Thymus (tissue), 11 donors: ENCODE measurements around the gene CTDSPL2. TPM values are rescaled to one million over a fixed set of nuclear protein-coding genes. Genes with fewer than 3 reads are reported as not detected.

Experiments used
- DNase-seq, 9 donors: peaks; one replicate each; pipeline ENCODE4 v3.0.0-alpha.2; 2013; ENCODE audit warnings: low spot score in 9 of 9, low read depth in 6 of 9, missing footprints in 1 of 9
- H3K27ac ChIP-seq, 2 donors: one replicate each; pipeline ENCODE4 v1.5.1; 2013; ENCODE audit warnings: control low read depth in 1 of 2, low read depth in 1 of 2, low read length in 1 of 2, mild to moderate bottlenecking in 1 of 2, moderate library complexity in 1 of 2
- H3K27me3 ChIP-seq, 2 donors: one replicate each; pipeline ENCODE4 v1.5.1; 2013; ENCODE audit warnings: low read length in 1 of 2; ENCODE audit not compliant: control insufficient read depth in 2 of 2, insufficient read depth in 1 of 2
- H3K36me3 ChIP-seq, 2 donors: one replicate each; pipeline ENCODE4 v1.5.1; 2013; ENCODE audit warnings: low read length in 1 of 2, mild to moderate bottlenecking in 1 of 2, moderate library complexity in 1 of 2; ENCODE audit not compliant: control insufficient read depth in 2 of 2, insufficient read depth in 2 of 2
- H3K4me1 ChIP-seq, 2 donors: one replicate each; pipeline ENCODE4 v1.5.1; 2013; ENCODE audit warnings: low read length in 2 of 2; ENCODE audit not compliant: control insufficient read depth in 2 of 2, insufficient read depth in 2 of 2
- H3K4me3 ChIP-seq, 2 donors: one replicate each; pipeline ENCODE4 v1.5.1; 2013; ENCODE audit warnings: low read length in 2 of 2, control low read depth in 1 of 2, mild to moderate bottlenecking in 1 of 2
- H3K9me3 ChIP-seq, 2 donors: one replicate each; pipeline ENCODE4 v1.5.1; 2013; ENCODE audit warnings: low read length in 1 of 2, mild to moderate bottlenecking in 1 of 2; ENCODE audit not compliant: control insufficient read depth in 2 of 2, insufficient read depth in 1 of 2
- WGBS: extraction: QIAGEN DNeasy Blood & Tissue Kit; methylation state at CpG from one replicate; pipeline ENCODE4 v1.1.7; 2013; 5-methylcytosine and 5-hydroxymethylcytosine counted together
- polyA plus RNA-seq: library from polyadenylated mRNA; stranded (reverse); fragments of 200-250 nt; gene quantifications from one replicate; pipeline ENCODE4 v1.2.3, GENCODE V29; 2013
- total RNA-seq: library from RNA; stranded (reverse); fragments of 120-200 nt; gene quantifications from one replicate; pipeline ENCODE4 v1.2.4, GENCODE V29; 2013
- donor health status: healthy.

CTDSPL2 gene
- total and polyA plus RNA-seq, 2 donors = 12.4 to 79.6 TPM

GRCh38 chr15:44492672-44493071 is 65.2 kb downstream of the CTDSPL2 start:
- Histone ChIP-seq H3K4me3 (no peak overlapping the region), H3K4me1 (no peaks in the 10 kb centered on the region), H3K27ac (no peak overlapping the region), H3K36me3 (peaks cover 23 to 66% of the 10 kb centered on the region in 2 donors), H3K27me3 (no peaks in the 10 kb centered on the region), H3K9me3 (no peaks in the 10 kb centered on the region)
- no peak for DNase-seq
- 97% methylated on average over 3 of the region's 3 CpGs for WGBS

- no peaks in the 10 kb centered on the region for H3K4me1 ChIP-seq
- no peaks in the 10 kb centered on the region for H3K27me3 ChIP-seq
- WGBS = 98% methylated on average over 8 of the region's 8 CpGs
- no peaks in the 10 kb centered on the region for H3K9me3 ChIP-seq
- peaks cover 28 to 66% of the 10 kb centered on the region in 2 donors for H3K36me3 ChIP-seq
- DNase-seq = no peak
- H3K4me3 ChIP-seq = no peak overlapping the region
- no peak overlapping the region for H3K27ac ChIP-seq
These were observed 68.1 kb downstream of the CTDSPL2 start for GRCh38 chr15:44495562-44495961.

GRCh38 chr15:44500555-44500954 is 73.1 kb downstream of the CTDSPL2 start:
- Histone ChIP-seq H3K9me3 (no peaks in the 10 kb centered on the region), H3K27me3 (no peaks in the 10 kb centered on the region), H3K4me1 (no peaks in the 10 kb centered on the region), H3K36me3 (peaks cover 37 to 56% of the 10 kb centered on the region in 2 donors), H3K4me3 (no peak overlapping the region), H3K27ac (no peak overlapping the region)
- DNase-seq = no peak
- WGBS = 95% methylated on average over 3 of the region's 3 CpGs

GRCh38 chr15:44501768-44502366 is 74.4 kb downstream of the CTDSPL2 start:
- H3K27me3 ChIP-seq = no peaks in the 10 kb centered on the region
- no peaks in the 10 kb centered on the region for H3K4me1 ChIP-seq
- H3K27ac ChIP-seq = no peak overlapping the region
- H3K4me3 ChIP-seq = no peak overlapping the region
- H3K36me3 ChIP-seq = peaks cover 32 to 54% of the 10 kb centered on the region in 2 donors
- peak in 7 of 9 donors; percentile 1 to 43 (median 18) for DNase-seq
- H3K9me3 ChIP-seq = no peaks in the 10 kb centered on the region
- 90% methylated on average over 3 of the region's 3 CpGs for WGBS

GRCh38 chr15:44516436-44516835 is 89.0 kb downstream of the CTDSPL2 start:
- H3K27me3 ChIP-seq = no peaks in the 10 kb centered on the region
- peaks cover 14 to 29% of the 10 kb centered on the region in 2 donors for H3K36me3 ChIP-seq
- no peak for DNase-seq
- no peaks in the 10 kb centered on the region for H3K4me1 ChIP-seq
- H3K4me3 ChIP-seq = no peak overlapping the region
- no peak overlapping the region for H3K27ac ChIP-seq
- no peaks in the 10 kb centered on the region for H3K9me3 ChIP-seq

GRCh38 chr15:44519537-44519936 is 92.1 kb downstream of the CTDSPL2 start:
- DNase-seq = no peak
- no peak overlapping the region for H3K27ac ChIP-seq
- no peak overlapping the region for H3K4me3 ChIP-seq
- WGBS = 96% methylated on average over 6 of the region's 6 CpGs
- H3K9me3 ChIP-seq = no peaks in the 10 kb centered on the region
- H3K36me3 ChIP-seq = peaks cover 20 to 35% of the 10 kb centered on the region in 2 donors
- no peaks in the 10 kb centered on the region for H3K27me3 ChIP-seq
- no peaks in the 10 kb centered on the region for H3K4me1 ChIP-seq

GRCh38 chr15:44525018-44525417 is 97.6 kb downstream of the CTDSPL2 start:
- H3K9me3 ChIP-seq = no peaks in the 10 kb centered on the region
- no peaks in the 10 kb centered on the region for H3K27me3 ChIP-seq
- H3K4me1 ChIP-seq = no peaks in the 10 kb centered on the region
- 98% methylated on average over 1 of the region's 1 CpG for WGBS
- H3K27ac ChIP-seq = no peak overlapping the region
- H3K36me3 ChIP-seq = peaks cover 10 to 31% of the 10 kb centered on the region in 2 donors
- no peak for DNase-seq
- no peak overlapping the region for H3K4me3 ChIP-seq

GRCh38 chr15:44527241-44527640 is 99.8 kb downstream of the CTDSPL2 start:
- WGBS = 98% methylated on average over 2 of the region's 2 CpGs
- Histone ChIP-seq H3K36me3 (peaks cover 5 to 18% of the 10 kb centered on the region in 2 donors), H3K27ac (no peak overlapping the region), H3K27me3 (no peaks in the 10 kb centered on the region), H3K4me1 (no peaks in the 10 kb centered on the region), H3K9me3 (no peaks in the 10 kb centered on the region), H3K4me3 (no peak overlapping the region)
- DNase-seq = no peak

- peaks cover 0 to 8% of the 10 kb centered on the region in 2 donors for H3K36me3 ChIP-seq
- H3K27me3 ChIP-seq = no peaks in the 10 kb centered on the region
- WGBS = 96% methylated on average over 10 of the region's 10 CpGs
- H3K9me3 ChIP-seq = no peaks in the 10 kb centered on the region
- no peak overlapping the region for H3K27ac ChIP-seq
- no peak overlapping the region for H3K4me3 ChIP-seq
- no peak for DNase-seq
- H3K4me1 ChIP-seq = no peaks in the 10 kb centered on the region
These were observed 102.6 kb downstream of the CTDSPL2 start for GRCh38 chr15:44529864-44530604.
